ENCODE results near the gene MUSTN1. TPM values are rescaled to one million over a fixed set of nuclear protein-coding genes. Genes with fewer than 3 reads are reported as not detected.

MUSTN1 gene
- total RNA-seq, 1 donor: not detected

DNA sequence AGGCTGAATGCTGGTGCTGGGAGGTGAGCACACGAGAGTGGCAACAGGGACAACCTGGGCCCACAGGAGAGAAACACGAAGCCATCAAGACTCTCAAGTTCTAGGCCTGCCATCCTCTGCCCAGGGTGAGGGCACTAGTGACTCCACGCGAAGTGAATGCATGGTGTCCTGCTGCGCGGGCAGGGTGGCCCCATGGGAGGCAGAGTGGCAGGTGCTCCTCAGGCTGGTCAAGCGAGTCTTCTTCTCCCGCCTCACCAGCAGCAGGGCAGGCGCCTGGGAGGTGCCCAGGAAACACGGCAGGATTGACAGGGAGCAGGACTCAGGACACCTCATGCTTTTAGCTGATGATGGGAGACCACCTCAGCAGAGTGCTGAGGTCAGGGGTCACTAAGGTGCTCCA is 35.7 kb upstream of the MUSTN1 start:
- DNase-seq (ENCODE audit: low read depth): no peak
- TF ChIP-seq, protein P1, sequence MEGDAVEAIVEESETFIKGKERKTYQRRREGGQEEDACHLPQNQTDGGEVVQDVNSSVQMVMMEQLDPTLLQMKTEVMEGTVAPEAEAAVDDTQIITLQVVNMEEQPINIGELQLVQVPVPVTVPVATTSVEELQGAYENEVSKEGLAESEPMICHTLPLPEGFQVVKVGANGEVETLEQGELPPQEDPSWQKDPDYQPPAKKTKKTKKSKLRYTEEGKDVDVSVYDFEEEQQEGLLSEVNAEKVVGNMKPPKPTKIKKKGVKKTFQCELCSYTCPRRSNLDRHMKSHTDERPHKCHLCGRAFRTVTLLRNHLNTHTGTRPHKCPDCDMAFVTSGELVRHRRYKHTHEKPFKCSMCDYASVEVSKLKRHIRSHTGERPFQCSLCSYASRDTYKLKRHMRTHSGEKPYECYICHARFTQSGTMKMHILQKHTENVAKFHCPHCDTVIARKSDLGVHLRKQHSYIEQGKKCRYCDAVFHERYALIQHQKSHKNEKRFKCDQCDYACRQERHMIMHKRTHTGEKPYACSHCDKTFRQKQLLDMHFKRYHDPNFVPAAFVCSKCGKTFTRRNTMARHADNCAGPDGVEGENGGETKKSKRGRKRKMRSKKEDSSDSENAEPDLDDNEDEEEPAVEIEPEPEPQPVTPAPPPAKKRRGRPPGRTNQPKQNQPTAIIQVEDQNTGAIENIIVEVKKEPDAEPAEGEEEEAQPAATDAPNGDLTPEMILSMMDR (IDR thresholded peaks at IDR 0.05; ENCODE audit: insufficient read depth, low read length): no peak
- no peak overlapping the region for H3K4me3 ChIP-seq (ENCODE audit: low read depth, low read length)

DNA sequence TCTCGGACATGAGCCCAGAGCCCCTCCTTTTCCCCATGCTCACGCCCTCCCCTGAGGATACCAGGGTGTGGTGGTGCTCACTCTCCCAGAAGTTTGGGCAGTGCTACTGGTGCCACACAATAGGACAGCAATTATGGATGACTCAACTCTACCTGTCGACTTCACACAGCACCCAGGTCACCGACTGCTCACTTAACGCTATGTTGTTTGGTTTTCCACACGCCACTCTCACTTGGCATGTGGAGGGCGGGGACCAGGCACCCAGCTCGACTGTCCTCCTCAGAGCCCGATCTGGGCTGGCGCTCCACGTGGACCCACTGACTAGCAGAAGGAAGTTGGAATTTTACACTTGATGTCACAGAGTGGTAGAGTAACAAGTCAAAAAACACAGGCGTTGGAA is 31.6 kb upstream of the MUSTN1 start:
- no peak overlapping the region for H3K4me3 ChIP-seq (ENCODE audit: low read depth, low read length)
- TF ChIP-seq, protein P1 (IDR thresholded peaks at IDR 0.05; ENCODE audit: insufficient read depth, low read length): no peak
- DNase-seq (ENCODE audit: low read depth): no peak

DNA sequence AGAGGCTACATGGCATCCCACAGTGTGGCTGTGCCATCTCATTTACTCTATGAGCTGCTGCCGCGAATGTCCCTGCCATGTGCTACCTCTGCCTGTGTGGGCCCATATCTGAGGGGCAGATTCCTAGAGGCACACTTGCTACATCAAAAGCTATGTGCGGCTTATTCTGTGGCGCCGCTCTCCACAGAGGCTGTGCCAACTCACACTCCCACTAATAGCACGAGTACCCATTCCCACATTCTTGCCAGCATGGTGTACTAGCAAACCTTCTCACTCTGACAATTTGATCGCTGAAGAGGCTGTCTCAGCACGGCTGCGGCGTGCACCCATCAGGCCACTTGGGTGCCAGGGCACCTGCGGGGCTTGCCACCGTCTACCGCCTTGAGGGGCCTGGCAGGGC is 31.2 kb upstream of the MUSTN1 start:
- no peak overlapping the region for H3K4me3 ChIP-seq (ENCODE audit: low read depth, low read length)
- TF ChIP-seq, protein P1 (IDR thresholded peaks at IDR 0.05; ENCODE audit: insufficient read depth, low read length): no peak
- no peak for DNase-seq (ENCODE audit: low read depth)

DNA sequence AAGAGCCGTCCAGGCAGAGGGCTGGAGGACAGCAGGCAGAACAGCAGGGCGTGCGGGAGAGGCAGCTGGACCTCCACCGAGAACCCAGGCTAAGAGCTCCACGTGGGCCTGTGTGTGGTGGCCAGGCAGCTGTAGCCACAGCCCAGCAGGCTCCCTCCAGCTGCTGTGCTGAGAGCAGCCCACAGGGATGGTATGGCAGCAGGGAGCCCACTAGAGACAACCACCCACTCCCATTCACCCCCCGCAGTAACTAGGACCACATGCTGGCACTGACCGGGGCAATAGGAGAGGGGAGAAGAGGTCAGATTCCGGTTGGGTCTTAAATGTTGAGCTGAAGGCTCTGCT is 25.6 kb upstream of the MUSTN1 start:
- TF ChIP-seq, protein P1 (IDR thresholded peaks at IDR 0.05; ENCODE audit: insufficient read depth, low read length): no peak
- no peak for DNase-seq (ENCODE audit: low read depth)
- no peak overlapping the region for H3K4me3 ChIP-seq (ENCODE audit: low read depth, low read length)

DNA sequence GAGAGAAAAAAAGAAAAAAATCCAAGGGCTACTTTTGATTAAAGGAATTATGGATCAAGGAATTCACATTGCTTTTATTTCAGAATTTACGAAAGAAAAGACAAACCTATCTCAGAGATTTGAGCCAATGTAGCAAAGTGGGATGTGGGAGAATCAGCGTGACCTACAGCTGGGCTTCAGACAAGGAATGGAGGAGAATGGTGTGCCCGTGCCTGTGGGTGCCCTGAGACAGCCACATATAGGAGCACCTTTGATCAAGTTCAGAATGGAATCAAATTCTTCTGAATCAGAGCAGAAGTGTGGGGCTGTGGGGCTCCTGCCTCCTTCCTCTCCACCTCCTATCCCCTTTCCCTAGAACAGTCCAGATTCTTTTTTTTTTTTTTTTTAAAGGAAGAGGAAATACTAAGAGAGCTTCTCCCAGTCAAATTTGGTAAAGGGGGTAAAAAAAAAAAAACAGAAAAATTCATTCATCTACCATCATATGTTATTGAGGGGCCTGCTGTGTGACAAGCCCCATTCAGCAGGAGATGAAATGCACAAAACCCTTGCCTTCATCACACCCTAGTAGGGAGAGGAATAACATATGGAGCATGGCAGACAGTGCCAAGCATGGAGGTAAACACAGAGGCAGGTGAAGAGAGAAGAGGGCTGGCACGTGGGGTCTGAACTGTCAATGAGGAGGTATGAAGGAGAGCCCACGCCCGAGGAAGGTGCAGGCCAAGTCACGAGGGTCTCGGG is 25.0 kb upstream of the MUSTN1 start:
- DNase-seq (ENCODE audit: low read depth): no peak
- TF ChIP-seq, protein P1 (IDR thresholded peaks at IDR 0.05; ENCODE audit: insufficient read depth, low read length): no peak
- H3K4me3 ChIP-seq (ENCODE audit: low read depth, low read length): no peak overlapping the region

DNA sequence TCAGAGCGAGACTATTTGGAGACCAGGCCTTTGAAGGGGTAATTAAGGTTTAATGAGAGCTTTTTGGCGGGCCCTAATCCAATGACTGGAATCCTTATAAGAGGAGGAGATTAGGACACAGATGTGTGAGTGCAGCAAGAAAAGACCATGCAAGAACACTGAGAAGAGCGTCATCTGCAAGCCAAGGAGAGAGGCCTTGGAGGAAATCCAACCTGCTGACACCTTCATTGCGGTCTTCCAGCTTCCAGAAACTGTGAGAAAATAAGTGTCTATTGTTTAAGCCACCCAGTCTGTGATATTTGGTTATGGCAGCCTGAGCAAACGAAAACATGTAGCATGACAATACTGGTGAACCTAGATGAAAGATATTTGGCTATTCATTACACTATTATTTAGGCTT is 23.0 kb upstream of the MUSTN1 start:
- no peak for DNase-seq (ENCODE audit: low read depth)
- no peak overlapping the region for H3K4me3 ChIP-seq (ENCODE audit: low read depth, low read length)
- TF ChIP-seq, protein P1 (IDR thresholded peaks at IDR 0.05; ENCODE audit: insufficient read depth, low read length): no peak

DNA sequence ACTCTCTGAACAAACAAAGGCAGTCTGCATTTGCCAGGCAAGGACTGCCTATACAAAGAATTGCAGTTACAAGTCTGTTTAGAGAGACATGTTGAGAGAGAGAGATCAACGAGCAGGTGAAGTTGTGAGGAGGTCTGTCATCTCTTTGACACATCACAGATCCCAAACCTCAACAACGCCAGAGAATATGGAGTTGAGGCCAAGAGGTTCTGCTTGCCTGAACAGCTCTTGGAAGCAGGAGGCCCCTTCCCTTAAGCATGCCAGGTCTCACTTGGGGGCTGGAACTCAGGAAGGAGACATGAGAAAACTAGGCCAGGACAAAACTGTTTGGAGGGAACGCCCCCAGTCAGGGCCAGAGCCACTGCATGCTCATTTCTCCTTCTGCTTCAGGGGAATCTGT is 22.3 kb upstream of the MUSTN1 start:
- no peak for DNase-seq (ENCODE audit: low read depth)
- TF ChIP-seq, protein P1 (IDR thresholded peaks at IDR 0.05; ENCODE audit: insufficient read depth, low read length): no peak
- no peak overlapping the region for H3K4me3 ChIP-seq (ENCODE audit: low read depth, low read length)
